ENCODE measurements around the gene COL15A1. TPM values are rescaled to one million over a fixed set of nuclear protein-coding genes. Genes with fewer than 3 reads are reported as not detected.

Gene COL15A1
- total RNA-seq, 6 experiments from 2014 or later, result 0.07 to 0.58 (median 0.11) TPM; not detected in 2

- ATAC-seq (no peak), DNase-seq (no peak)
- intact Hi-C loops (cut with DNase I), result loop anchor here (10.0 kb wide), 2 partner anchors 130 to 140 kb away; no protein-coding TSS in a partner anchor
- 79% methylated on average over 3 of the region's 3 CpGs for WGBS (ENCODE audit: insufficient coverage, low coverage, low lambda C conversion rate, missing lambda C conversion rate)
- H3K4me1 ChIP-seq, result peaks cover 0 to 10% (median 4%) of the 10 kb centered on the region in 4 donors
- H3K27ac ChIP-seq, result no peak overlapping the region
- no peaks in the 10 kb centered on the region for H3K9me3 ChIP-seq
- H3K4me3 ChIP-seq, result no peak overlapping the region
- TF ChIP-seq POLR2A (IDR thresholded peaks at IDR 0.05) (no peak), CTCF (IDR thresholded peaks at IDR 0.05) (no peak)
- no peaks in the 10 kb centered on the region for H3K27me3 ChIP-seq
- H3K36me3 ChIP-seq, result no peaks in the 10 kb centered on the region
Observed at GRCh38 chr9:98995059-98995671, 51.5 kb downstream of the COL15A1 start.

GRCh38 chr9:98995971-98996504, 52.3 kb downstream of the COL15A1 start:
- Histone ChIP-seq H3K36me3 (no peaks in the 10 kb centered on the region), H3K4me3 (no peak overlapping the region), H3K9me3 (no peaks in the 10 kb centered on the region), H3K4me1 (peaks cover 0 to 10% (median 4%) of the 10 kb centered on the region in 4 donors), H3K27me3 (no peaks in the 10 kb centered on the region), H3K27ac (no peak overlapping the region)
- DNase-seq (no peak), ATAC-seq (no peak)
- TF ChIP-seq POLR2A (IDR thresholded peaks at IDR 0.05), result no peak
- TF ChIP-seq CTCF (IDR thresholded peaks at IDR 0.05), result no peak
- intact Hi-C loops (cut with DNase I), result loop anchor here (10.0 kb wide), 2 partner anchors 131 to 141 kb away; no protein-coding TSS in a partner anchor
- 78% methylated on average over 4 of the region's 7 CpGs for WGBS (ENCODE audit: insufficient coverage, low coverage, low lambda C conversion rate, missing lambda C conversion rate)

GRCh38 chr9:98997604-98998003, 53.9 kb downstream of the COL15A1 start:
- intact Hi-C loops (cut with DNase I), result loop anchor here (10.0 kb wide), 2 partner anchors 133 to 143 kb away; no protein-coding TSS in a partner anchor
- Histone ChIP-seq H3K9me3 (no peaks in the 10 kb centered on the region), H3K4me3 (no peak overlapping the region), H3K36me3 (no peaks in the 10 kb centered on the region), H3K27me3 (no peaks in the 10 kb centered on the region), H3K27ac (no peak overlapping the region), H3K4me1 (peaks cover 0 to 10% (median 4%) of the 10 kb centered on the region in 4 donors)
- DNase-seq (no peak), ATAC-seq (no peak)
- WGBS (ENCODE audit: insufficient coverage, low coverage, low lambda C conversion rate, missing lambda C conversion rate), result 64% methylated on average over 1 of the region's 4 CpGs
- TF ChIP-seq POLR2A (IDR thresholded peaks at IDR 0.05) (no peak), CTCF (IDR thresholded peaks at IDR 0.05) (no peak)

- intact Hi-C loops (cut with DNase I), result loop anchor here (10.0 kb wide), 2 partner anchors 134 to 144 kb away; no protein-coding TSS in a partner anchor
- 23% methylated on average over 9 of the region's 19 CpGs for WGBS (ENCODE audit: insufficient coverage, low coverage, low lambda C conversion rate, missing lambda C conversion rate)
Observed at GRCh38 chr9:98998441-98999151, 54.9 kb downstream of the COL15A1 start.

More at GRCh38 chr9:98998441-98999151, 54.9 kb downstream of the COL15A1 start:
- Histone ChIP-seq H3K27me3 (no peaks in the 10 kb centered on the region), H3K4me1 (peaks cover 0 to 10% (median 4%) of the 10 kb centered on the region in 4 donors), H3K36me3 (no peaks in the 10 kb centered on the region), H3K9me3 (no peaks in the 10 kb centered on the region), H3K4me3 (no peak overlapping the region), H3K27ac (no peak overlapping the region)
- TF ChIP-seq CTCF (IDR thresholded peaks at IDR 0.05) (peak; percentile 75 to 91 (median 84)), POLR2A (IDR thresholded peaks at IDR 0.05) (no peak)
- DNase-seq (peak; percentile 77 to 85 (median 83)), ATAC-seq (peak; percentile 92 to 95 (median 95))
